IPS DF 19.7 (cell line): ENCODE data around the gene NPEPL1.

ENCODE experiments used
- DNase-seq: peaks from one replicate; pipeline ENCODE4 v3.0.0-alpha.2; 2013; ENCODE audit warnings: low read depth, low spot score

NPEPL1 gene

DNA sequence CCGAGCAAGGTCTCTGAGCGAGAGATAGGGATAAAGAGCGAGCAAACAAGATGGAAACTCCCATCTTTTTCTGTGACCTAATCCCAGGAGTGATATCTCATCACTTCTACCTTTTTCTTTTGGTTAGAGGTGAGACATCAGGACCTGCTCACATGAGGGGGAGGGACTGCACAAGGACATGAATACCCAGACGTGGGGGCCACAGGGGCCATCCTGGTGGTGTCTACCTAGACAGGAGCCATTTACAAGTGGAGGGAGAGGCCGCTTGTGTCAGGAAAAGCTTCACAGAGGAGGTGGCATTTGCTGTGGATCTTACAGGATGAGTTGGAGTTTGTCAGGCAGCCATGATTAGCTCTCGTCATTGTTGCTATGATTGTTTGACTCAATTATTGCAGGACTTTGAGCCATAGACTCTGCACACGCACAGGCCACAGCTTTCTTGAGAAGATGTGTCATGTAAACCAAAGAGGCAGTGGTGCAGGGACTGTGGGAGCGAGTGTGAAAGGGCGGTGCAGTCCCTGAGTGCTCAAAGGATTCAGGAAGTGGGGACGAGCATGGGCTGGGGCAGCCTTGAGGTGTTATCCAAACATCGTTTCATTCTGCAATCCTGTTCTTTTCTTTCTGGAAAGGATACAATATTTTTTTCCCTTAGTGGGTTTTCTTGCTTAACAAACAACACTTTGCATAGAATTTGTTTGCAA, 7.7 kb downstream of the NPEPL1 start:
- DNase-seq, result no peak

- DNase-seq, result no peak
These were observed 8.2 kb downstream of the NPEPL1 start for GRCh38 chr20:58700823-58701222.

DNA sequence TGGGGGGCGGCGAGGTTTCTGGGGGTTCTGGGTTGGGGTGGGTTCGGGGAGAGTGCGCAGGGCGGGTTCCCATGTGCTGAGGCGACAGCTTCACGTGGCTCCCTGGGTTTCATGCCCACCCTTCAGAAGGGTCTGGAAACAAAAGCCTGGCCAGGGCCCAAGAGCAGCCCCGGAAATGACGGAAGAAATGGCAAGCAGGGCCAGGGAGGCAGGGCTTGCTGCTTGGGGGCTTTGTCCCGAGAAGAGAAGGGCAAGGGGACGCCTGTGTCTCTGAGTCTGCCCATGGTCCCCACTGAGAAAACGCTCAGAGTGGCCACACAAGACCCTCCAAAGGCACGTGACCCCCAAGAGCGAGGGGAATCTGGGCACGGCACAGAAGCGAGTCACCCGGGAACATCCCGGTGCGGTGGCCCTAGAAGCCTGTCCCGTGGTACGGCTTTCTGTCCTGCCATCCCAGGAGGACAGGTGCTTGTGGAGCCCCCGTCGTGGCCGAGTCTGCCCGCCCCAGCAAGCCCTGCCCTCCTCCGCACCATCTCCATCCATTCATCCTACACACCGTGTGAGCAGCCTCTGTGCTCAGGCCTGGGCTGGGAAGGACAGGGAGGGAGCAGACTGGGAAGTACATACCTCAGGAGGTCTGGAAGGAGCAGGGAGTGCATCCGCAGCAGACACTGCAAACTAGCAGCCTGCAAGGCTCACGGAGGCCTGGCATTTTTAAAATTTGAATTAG, 9.0 kb downstream of the NPEPL1 start:
- no peak for DNase-seq

DNA sequence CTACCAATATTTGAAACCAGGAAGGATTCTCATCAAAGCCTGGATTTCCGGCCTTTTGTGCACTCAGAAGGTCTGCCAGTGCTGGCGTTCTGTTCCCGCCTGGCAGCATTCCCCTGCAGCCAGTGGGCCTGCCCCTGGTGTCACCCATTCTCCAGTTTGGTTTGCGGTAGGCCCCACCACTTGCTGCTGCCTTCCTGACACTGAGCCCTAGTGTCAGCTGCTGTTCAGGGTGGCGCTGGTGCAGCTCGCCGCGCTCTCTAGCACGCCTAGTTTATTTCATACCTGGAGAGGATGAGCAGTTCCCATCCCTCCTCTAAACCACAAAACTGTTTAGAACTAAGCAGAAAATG, 9.5 kb downstream of the NPEPL1 start:
- no peak for DNase-seq

DNA sequence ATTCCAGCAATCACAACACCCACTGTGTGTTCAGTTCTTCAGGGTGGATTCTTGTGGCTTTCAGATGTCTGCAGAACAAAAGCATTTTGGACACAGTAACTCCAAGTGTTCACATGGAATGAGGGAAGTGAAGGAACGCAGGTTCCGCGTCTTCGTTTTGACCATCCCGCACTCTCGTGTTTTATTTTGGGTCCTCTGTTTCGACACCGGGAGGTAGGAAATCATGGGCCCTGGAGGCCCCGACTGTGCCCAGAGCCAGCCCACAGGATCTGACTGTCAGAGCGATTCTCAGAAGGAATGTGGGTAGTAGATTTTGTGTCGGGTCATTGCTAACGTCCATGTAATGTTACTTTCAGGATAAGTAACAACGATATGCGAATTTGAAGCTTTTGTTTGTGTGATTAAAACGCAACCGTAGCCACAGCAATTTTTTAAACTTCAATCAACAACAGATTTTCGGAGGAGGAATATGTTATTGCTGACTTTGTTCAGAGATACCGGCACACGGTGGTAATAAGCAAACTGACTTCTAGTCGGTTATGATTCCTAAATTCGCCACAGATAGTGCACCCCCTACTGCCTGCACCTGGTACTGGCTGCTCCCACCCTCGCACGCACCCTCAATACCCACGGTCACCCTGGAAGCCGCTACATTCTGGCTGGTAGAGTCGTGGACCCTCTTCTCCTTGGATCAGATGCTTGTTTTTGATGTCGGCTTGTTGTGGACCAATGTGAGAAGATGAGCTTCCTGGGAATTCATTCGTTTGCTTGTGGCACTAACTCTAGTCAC, 10.5 kb downstream of the NPEPL1 start:
- no peak for DNase-seq

- no peak for DNase-seq
These were observed 11.3 kb downstream of the NPEPL1 start for GRCh38 chr20:58703765-58704371.

- DNase-seq, result no peak
These were observed 12.8 kb downstream of the NPEPL1 start for GRCh38 chr20:58705208-58705926.

GRCh38 chr20:58706150-58706892, 13.7 kb downstream of the NPEPL1 start:
- no peak for DNase-seq

DNA sequence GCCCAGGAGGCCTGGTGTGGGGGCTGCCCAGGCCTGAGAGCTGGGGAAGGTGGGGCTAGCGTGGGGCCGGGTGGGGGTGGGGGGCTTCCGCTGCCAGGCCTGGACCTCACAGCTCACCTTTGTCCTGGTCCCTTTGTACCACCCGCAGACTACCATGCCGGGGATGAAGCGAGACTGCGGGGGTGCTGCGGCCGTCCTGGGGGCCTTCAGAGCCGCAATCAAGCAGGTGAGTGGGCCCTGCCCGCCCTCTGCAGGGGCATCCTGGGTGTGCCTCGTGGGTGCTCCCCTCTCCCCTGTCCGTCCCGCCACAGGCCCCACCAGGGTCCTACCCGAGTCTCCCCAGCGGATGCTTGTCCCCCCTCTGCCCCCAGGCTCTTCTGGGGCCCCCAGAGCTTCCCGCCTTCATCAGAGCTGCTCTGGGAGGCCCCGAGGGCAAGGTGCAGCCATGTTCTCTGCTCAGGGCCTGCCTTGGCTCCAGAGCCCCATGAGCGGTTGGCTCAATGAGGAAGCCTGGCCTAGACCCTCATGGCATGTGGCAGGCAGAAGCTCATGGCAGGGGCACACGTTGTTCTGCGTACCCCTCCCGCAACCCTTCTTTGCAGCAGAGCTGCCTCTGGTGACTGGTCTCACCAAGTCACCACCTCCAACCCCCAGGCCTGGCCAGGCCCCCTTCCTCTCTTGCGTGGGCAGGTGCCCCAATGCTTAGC, 14.5 kb downstream of the NPEPL1 start:
- no peak for DNase-seq

DNA sequence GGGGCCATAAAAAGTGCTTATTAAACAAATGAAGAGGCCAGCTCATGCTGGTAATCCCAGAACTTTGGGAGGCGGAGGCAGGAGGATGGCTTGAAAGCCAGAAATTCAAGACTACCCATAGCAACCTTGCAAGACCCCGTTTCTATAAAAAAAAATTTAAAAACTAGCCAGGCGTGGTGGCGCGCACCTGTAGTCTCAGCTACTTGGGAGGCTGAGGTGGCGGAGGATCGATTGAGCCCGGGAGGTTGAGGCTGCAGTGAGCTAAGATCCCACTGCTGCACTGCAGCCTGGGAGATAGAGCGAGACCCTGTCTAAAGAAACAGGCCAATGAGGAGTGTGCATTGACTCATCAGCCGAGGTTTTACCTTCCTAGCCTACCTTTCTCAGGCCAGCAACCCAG, 15.2 kb downstream of the NPEPL1 start:
- DNase-seq, result no peak

- DNase-seq, result no peak
These were observed 15.8 kb downstream of the NPEPL1 start for GRCh38 chr20:58708246-58708931.

DNA sequence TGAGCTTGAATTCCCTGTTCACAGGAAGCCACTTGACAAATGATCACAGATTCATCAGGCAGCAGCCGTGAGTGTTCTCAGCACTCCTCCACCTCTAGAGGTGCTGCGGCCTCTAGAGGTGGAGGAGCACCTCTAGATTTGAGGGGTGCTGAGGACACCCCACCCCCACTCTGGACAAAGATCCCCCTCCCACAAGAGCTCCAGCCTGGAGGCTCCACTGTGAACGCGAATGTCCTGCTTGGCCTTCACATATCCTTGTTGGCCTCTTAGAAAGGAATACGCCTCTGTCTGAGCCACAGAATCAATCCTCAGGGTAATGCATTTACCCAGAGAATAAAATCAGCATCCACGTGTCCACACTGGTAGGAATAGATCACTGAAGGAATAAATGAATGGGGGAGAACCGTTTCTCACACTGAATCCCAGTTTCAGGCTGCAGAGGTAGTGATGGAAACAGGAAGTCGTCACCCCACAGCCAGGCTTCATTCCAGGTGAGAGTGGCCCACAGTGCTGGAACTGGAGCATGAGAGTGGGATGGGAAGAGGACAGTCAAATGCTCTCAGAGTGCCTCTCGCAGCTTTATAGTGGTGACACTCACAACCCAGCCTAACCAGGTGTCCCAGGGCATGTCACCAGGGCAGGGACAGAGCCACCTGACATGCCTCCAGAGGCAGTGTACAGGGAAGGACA, 16.6 kb downstream of the NPEPL1 start:
- DNase-seq, result no peak

DNA sequence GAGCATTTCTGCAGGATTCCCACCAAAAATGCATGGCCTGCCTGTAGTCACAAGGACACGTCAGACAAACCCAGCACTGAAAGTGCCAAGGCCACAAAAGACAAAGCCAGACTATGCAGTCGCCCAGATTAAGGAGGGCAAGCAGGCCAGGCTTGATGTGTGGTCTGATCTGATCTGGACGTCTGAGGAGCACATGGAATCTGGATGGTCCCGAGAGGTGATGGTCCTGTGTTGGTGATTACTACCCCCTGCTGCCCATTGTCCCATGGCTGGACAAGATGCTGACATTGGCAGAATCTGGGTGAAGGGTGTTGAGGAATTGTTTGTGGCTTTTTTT, 17.1 kb downstream of the NPEPL1 start:
- no peak for DNase-seq

- DNase-seq, result no peak
These were observed 18.1 kb downstream of the NPEPL1 start for GRCh38 chr20:58710481-58711265.

- no peak for DNase-seq
These were observed 18.9 kb downstream of the NPEPL1 start for GRCh38 chr20:58711266-58712051.

DNA sequence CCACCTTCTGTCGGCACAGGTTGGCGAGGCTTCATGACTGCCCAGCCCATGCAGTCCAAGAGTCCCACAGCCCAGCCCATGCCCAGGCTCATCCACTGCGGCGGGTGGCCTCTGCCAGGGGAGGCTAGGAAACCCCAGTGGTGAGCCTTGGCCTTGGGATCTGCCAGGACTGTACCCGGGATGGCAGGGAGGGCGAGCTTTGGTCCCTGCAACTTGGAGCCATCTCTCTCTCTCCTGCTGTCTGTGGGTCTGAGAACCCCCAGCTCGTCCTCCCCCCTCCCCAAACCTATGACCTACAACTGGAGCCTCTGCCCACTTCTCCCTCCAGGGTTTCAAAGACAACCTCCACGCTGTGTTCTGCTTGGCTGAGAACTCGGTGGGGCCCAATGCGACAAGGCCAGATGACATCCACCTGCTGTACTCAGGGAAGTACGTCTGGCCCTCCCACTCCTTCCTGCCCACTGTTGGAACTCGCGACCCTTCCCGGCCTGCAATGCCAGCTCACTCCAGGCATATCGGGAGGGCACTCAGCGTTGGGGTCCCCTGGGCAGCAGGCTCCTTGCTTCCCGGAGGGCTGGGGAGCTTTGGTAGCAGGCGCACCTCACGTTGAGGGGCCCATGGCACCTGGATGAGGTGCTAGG, 19.7 kb downstream of the NPEPL1 start:
- no peak for DNase-seq
